Activated T-cell treated with anti-CD3 and anti-CD28 coated beads for 1 hour (primary cell): ENCODE results near the gene IQSEC3.
"Not testable (repeated sequence)": the region's sequence is repeated elsewhere in the genome, so short reads cannot be mapped to it uniquely, and the experiment has no call there.

ENCODE experiments used
- DNase-seq: peaks from one replicate; pipeline ENCODE4 v3.0.0-alpha.2; 2020; ENCODE audit warnings: low read depth

The IQSEC3 gene

DNA sequence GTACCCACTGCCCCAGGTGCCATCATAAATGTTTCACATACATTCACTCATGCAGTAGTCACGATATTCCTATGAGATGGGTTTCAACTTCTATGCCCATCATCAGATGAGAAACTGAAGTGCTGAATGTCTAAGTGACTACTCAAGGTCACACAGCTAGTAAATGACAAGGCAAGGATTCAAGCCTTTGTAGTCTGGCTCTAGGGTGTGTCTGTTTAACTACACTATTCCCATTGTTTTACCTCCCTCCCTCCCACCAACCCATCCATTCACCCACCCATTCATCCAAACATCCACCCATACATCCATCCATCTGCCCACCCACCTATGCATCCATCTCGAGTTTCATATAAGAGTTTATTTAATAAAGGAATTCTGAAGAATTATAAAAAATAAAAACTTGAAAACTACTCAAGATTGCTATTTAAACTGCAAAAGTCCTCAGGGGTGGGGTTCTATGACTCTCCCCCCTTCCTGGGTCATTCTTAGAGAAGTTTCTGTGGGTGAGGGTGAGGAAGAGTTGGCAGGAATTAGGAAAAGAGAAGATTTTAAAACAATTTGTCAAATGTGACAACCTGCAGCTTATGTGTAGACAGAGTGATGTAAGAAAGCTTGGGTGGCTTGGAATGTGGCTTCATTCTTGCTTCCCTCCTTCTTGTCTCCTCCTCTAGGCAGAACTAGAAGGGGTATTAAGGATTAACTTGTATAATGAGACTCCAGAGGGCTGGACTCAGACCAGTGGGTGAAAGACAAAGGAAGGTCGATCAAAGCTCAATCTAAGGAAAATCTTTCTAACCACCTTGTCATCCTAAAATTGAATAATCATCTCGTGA lies 13.4 kb upstream of the IQSEC3 start:
- not testable (repeated sequence) for DNase-seq

DNA sequence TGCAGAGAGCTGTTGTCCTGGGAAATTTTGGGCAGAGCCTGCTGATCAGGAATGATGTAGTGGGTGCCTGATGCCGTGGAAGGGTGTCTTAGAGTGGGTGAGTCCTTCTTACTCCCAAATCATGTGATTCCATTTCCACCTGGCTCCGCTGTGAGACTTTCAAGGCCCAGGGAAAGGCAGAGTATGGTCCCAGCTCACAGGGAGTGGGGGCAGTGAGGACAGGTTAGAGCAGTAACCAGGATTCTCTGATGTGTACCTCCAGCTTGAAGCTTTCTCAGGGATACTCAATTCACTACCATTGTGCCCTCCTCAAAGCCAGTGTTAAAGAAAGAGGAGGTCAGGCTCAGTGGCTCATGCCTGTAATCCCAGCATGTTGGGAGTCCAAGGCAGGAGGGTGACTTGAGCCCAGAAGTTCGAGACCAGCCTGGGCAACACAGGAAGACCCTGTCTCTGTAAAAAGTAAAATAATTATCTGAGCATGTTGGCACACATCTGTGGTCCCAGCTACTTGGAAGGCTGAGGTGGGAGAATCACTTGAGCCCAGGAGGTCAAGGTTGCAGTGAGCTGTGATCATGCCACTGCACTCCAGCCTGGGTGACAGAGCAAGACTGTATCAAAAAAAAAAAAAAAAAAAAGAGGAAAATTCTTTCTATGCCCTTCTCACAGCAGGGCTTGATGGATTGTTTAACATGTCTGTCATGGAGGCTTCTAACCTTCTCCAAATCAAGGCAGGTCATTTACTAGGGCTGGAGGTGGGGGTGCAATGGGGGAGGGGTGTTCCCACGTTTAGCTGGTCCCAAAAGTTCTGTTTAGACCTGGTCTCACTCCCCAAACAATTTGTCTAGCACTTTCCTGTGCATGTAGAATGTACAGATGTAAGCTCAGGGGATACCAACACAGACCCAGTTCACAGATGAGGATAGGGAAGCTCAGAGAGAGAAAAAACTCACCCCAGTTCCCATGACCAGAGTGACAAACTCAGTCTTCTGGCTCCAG lies 12.5 kb upstream of the IQSEC3 start:
- DNase-seq = no peak

DNA sequence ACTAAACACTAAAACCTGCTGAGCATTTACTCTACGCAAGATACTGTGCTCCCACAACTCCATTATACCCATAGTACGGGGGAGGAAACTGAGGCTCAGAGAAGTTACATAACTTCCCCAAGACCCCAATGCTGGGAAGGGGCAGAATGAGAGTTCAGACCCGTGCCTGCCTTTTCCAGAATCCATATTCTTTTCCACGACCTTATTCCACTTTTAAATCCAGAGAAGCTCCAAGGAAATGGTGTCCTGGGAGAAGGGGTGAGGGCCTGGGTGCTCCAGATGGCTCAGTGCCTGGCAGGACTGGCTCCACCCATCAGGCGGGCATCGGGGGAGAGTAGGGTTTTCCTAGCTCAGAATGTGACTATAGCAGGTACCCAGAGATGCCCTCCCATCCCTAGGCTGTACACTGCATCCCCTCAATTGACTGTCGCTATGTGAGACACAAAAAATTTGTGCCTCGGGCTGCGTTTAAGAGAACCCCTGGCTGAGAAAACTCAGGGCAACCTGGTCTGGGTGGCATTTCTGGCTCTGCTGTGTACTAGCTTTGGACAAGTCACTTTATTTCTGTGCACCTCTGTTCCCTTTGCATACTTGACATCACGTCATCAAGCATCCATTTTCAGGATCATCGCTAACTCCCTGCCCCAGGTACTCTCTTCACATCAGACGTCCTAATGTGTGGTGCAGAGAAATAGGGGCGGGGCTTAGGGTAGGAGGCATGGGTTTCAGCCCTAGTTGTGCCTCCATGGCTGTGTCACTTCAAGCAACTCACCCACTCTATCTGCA lies 11.6 kb upstream of the IQSEC3 start:
- DNase-seq = no peak

DNA sequence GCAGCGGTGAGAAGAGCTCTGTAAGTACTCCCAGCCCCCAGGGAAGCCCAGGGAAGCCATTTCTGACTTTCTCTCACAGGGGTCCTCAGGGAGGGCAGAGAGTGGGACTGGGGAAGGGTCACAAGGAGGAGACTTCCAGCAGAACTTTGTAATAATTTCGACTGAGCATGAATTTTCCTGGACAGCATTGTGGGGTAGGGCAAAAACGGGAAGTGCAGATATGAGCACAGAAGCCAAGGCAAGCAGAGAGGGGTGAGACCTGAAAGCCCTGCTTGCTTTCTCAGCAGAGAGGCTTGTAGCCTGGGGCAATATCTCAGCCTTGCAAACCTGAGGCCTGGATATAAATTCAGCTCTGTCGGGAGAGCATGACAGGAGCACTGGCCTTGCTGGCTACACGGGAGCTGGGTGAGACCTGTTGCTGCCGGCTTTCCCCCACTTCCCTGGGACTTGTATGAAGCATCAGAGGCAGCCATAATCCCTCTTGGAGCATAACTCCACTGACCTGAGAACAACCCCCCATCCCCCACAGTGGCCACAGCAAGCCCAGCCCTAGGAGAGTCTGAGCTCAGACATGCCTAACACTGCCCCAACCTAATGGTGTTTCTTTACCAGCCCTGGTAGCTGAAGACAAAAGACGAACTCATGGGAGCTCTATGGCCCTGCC lies 9.8 kb upstream of the IQSEC3 start:
- DNase-seq = no peak

DNA sequence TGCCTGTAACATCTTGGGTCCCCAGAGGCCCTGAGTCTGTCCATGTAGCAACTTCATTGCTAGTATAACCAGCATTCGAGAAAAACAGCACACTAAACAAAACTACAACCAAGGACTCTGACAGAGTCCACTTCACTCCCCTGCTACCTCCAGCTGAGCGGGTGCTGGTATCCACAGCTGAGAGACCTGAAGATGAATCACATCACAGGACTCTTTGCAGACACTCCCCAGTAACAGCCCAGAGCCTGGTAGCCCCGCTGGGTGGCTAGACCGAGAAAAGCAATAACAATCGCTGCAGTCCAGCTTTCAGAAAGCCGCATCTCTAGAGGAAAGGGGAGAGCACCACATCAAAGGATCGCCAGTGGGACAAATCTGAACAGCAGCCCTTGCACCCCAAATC lies 9.0 kb upstream of the IQSEC3 start:
- no peak for DNase-seq

DNA sequence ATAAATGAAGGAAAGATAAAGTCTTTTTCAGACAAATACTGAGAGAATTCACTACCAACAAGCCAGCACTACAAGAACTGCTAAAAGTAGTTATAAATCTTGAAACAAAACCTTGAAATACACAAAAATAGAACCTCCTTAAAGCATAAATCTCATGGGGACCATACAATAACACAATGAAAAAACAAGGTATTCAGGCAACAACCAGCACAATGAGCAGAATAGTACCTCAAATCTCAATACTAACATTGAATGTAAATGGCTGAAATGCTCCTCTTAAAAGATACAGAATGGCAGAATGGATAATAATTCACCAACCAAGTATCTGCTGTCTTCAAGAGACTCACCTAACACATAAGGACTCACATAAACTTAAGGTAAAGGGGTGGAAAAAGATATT lies 7.7 kb upstream of the IQSEC3 start:
- DNase-seq = no peak

DNA sequence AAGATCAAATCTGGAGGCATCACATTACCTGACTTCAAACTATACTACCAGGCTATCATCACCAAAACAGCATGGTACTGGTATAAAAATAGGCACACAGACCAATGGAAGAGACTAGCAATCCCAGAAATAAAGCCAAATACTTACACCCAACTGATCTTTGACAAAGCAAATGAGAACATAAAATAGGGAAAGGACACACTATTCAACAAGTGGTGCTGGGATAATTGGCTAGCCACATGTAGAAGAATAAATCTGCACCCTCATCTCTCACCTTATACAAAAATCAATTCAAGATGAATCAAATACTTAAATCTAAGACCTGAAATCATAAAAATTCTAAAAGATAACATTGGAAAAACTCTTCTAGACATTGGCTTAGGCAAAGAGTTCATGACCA lies 4.7 kb upstream of the IQSEC3 start:
- not testable (repeated sequence) for DNase-seq

DNA sequence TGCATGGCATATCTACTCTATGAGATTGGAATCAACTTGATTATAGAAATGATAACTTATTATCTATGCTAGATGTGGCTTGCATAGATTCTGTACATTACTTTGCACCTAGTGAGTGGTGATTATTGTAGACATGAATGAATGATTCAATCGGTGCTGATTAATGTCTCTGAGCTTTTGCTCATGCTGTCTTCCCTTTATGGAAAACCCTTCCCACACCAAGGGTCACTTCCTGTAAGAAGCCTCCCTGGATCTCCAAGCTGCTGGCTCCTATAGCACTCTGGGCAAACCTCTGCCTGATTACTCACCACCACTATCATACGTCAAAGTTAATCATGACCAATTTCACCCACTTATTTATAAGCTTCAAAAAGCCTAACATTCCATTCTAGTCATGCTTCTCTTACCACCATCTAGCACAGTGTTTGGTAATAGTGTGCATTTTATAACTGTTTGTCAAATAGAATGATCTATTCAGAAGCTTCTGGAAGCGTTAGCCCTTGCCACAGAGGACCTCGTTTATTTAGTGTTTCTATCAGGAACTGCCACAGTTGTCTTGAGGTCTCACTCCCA lies 990 bp upstream of the IQSEC3 start:
- not testable (repeated sequence) for DNase-seq

DNA sequence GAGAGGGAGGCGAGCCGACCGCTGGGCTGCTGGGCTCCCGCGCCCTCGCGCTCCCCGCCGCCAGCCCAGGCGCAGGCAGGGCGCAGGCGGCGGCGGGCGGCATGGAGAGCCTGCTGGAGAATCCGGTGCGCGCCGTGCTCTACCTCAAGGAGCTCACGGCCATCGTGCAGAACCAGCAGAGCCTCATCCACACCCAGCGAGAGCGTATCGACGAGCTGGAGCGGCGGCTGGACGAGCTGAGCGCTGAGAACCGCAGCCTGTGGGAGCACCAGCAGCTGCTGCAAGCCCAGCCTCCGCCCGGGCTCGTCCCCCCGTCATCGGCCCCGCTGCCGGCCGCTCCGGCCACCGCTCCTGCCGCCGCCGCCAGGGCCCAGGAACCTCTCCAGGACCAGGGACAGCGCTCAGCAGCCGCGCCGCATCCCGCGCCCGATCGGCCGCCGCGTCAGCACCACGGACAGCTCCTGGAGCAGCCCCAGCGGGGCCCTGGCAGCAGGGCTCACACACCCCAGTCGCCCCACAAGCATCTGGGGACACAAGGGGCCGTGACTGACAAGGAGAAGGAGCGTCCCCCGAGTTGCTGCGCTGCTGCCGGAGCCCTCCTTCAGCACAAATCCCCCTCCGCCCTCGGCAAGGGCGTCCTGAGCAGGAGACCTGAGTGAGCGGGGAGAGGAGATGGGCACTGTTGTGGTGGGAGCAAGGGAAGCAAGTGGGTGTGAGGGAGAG lies 376 bp downstream of the IQSEC3 start:
- DNase-seq = not testable (repeated sequence)

DNA sequence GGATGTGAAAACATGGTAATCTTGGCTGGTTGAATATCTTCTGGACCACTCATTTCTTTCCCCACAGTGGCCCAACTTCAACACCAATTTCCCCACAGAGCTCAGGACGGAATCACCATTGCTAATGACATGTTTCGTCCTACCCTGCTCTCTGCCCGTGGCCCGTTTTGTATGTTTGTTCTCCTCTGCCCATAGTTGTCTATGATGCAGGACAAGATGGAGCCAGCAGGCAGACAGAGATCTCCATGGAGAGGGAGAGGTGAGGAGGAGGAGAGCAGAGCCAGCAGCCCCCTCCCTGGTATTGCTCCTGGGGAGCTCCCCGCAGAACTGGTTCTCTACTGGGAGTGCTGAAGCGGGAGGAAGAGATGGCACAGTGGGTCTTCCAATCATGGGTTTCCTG lies 3.1 kb downstream of the IQSEC3 start:
- not testable (repeated sequence) for DNase-seq

DNA sequence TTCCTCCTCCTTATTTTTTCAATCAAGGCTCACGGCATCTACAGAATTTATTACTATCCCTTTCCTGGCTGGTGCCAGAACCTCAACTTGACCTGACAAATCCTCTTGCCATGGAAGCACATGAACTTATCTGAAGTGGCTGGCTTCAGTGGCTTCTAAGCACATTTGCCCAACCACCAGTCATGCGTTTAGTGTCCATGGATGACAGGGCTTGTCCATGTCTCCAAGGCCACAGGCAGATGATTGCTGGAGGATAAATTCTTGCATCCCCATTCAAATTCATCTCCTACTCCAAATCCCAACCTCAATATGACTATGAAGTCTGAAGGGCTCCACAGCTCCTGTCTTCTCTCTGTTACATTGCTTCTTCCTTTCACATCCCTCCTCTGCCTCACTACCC lies 4.0 kb downstream of the IQSEC3 start:
- DNase-seq = not testable (repeated sequence)

DNA sequence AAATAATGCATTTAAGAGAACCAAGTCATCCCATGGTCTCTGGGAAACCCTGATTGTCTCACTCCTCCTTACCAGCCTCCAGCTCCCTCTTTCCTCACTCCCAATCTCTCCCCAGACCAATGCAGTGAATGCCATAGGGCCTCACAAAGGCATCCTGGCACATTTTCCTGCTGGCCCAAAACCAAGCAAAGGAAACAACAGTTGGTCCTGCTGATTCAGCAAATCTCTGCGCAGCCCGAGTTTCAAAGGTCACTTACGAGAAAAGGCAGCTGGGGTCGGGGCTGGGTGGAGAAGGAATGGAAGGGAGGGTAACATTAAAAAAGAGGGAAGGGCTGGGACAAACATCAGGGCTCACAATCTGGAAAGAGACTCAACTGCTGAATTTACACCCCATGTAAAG lies 5.5 kb downstream of the IQSEC3 start:
- DNase-seq = not testable (repeated sequence)

DNA sequence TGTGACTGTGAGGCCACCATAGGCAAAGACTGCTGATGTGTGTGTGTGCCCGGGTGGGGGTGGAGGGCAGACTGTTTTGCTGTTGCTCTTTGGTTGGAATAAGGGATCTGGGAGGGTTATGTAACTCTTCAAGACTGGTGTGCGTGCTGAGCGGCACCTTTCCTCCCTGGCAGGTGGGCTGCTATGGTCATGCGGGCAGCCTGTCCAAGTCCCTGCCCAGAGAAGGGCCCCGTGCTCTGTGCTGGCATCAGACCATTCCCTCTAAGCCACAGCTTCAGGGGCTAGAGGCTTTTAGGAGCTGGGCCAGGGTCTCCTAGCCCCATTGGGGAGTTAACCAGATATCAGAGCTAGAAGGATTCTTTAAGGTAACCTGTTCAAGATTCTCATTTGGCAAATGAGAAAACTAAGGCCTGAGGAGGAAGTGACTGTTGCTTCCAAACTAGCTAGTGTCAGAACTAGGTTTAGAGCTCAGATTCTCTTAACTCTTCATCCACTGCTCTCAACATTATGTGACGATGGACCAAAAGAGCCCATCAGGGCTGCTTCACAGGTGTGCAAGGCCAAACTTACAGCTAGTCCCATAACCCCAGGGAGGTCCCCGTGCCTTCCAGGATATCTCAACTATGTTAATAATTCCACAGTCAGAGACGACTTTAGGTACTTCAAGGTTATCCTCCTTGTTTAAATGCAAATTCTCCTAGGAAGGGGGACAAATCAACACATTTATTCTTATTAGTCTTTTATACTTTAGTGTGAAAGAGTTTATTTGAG lies 8.0 kb downstream of the IQSEC3 start:
- DNase-seq = not testable (repeated sequence)

DNA sequence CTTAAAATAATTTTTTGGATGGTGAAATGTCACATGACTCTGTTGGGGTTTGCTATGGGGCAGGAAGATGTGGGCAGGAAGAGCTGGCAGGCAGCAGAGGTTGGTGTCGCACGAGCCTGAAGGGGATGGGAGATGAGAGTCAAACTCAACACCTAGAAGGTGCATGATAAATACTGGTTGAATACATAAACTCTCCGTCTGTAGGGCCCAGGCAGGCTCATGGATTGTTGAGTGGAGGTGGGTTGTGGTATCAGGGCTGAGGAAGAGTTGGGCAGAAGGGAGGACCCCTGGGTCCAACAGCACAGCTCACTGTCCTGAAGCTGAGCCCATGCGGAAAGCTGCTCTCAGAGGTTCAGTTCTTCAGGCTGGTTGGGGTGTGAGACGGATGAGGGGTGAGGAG lies 9.0 kb downstream of the IQSEC3 start:
- not testable (repeated sequence) for DNase-seq

DNA sequence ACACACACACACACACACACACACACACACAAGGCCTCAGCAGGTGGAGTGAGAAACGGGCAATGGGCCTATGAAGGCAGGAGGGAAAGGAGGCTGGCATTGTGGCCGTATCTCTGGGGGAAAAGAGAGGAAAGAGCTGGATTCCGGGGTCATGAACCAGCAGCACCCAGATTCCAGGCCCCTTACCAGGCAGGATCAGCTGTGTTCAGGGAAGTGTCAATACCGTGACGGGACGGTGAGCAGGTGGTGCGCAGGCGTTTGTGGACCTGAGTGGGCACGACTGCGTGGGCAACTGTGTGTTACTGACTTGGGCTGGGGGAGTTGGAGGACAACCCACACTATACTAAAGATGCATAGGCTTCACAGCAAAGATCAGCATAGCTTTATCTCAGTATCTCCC lies 9.5 kb downstream of the IQSEC3 start:
- not testable (repeated sequence) for DNase-seq

DNA sequence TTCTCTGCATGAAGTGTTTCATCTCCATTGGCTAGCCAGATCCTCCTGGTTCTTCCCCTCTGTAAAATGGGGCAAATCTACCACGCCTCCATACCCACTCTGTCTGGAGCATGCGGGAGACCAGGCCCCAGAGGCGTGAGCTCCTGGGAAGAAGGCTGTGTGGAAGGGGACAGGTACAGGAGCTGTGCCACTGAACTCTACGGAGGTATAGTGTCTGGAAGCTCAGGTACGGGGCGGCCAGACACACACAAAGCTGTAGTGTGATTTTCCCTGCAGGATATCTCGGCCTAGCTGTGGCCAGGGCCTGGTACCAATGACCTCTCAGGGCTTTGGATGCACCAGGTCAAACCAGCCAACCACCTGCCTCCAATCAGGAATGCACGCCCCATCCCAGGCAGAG lies 10.0 kb downstream of the IQSEC3 start:
- not testable (repeated sequence) for DNase-seq

DNA sequence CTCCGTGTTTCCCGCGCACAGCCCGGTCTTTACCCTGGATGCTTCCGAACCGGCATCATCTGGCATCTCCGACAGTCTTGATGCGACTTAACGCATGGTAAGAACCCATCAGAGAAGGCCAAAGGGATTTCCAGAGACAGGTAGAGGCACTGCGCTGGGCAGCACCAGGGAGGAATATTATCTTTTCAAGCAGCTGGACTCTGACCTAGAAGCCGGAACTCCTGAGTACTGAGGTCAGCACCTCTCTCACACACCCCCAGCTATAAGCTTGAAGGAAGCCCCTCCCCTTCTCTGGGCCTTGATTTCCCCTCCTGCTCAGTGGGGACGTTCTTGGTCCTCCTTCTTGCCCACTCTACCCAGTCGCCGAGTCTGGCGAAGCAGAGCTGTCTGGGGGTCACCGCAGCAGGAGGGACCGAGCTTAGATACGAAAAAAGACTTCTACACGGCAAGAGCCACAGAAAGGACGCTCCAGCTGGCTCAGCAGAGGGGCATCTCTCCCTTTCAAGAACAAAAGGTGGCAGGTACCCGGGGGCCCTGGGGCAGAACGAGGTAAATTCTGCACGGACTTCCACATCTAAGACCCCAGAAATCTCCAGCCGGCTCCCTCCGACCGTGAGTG lies 10.6 kb downstream of the IQSEC3 start:
- DNase-seq = not testable (repeated sequence)

DNA sequence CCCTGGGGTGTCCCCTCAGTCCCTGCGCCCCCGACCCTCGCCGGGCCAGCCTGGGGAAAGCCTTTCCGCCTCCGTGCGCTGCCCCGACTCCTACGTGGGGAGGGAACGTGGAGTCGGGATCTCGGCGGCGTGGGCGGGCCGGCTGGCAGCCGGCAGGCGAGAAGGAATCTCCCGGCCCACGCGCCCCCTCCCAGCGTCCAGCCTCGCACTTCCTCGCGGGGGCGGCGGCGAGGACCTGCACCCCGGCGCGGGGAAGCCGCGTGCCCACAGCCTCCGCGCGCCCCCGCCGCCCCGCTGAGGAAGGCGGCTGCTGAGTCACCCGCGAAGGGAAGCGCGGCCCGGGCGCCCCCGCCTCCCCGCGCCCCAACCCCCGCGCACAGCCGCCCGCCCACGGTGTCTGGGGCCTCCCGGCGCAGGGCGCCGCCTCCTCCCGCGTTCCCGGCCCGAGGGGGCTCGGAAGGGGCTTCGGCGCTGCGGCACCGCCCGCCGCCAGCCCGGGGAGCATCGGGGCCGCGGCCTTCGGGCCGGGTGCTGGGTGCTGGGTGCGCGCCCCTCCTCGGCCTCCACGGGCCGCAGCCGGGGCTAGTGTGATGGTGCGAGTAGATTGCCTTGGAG lies 11.3 kb downstream of the IQSEC3 start:
- DNase-seq = not testable (repeated sequence)

DNA sequence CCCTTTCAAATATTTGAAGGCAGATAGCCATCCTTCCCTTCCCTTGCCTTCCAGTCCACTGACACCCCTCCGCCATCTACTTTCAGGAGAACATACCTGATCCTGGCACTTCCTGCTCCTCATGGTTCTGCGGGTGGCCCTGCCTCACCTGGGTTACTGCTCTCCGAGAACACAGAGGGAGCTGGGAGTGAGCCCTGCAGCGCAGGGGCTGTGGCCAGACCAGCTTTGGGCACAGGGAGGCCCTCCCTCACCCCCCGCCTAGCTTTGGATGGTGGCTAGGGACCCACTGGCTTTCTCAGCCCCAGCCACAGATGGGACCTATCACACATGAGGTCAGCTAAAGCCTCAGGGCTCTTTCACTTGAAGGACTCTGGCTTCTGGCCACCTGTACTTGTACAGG lies 12.4 kb downstream of the IQSEC3 start:
- DNase-seq = no peak
